ENCODE results near the gene ZNF625. TPM values are rescaled to one million over a fixed set of nuclear protein-coding genes. Genes with fewer than 3 reads are reported as not detected.

Gene ZNF625
- total RNA-seq, 1 donor from 2014 or later: 24.4 TPM

Other genes with a start within 250 kb of the ZNF625 start
- 13.4 to 15.0 TPM (median 14.2 TPM) in 3 replicates for gene ZNF700, start 231.6 kb downstream of the ZNF625 start, total RNA-seq
- 5.9 to 7.2 TPM (median 7.1 TPM) in 3 replicates for gene ZNF763, start 191.7 kb downstream of the ZNF625 start, total RNA-seq
- gene ZNF433, start 121.1 kb downstream of the ZNF625 start, total RNA-seq: 16.5 to 20.6 TPM (median 16.5 TPM) in 3 replicates
- gene ZNF878, start 103.8 kb downstream of the ZNF625 start, total RNA-seq: 0.22 to 0.68 TPM (median 0.40 TPM) in 3 replicates
- gene ZNF844, start 92.0 kb downstream of the ZNF625 start, total RNA-seq: 13.5 to 15.1 TPM (median 13.5 TPM) in 3 replicates
- 8.7 to 11.1 TPM (median 10.6 TPM) in 3 replicates for gene ZNF20, start 16.4 kb downstream of the ZNF625 start, total RNA-seq
- gene ZNF136, start 6.4 kb upstream of the ZNF625 start, total RNA-seq: 16.5 to 18.7 TPM (median 17.9 TPM) in 3 replicates
- 12.6 to 15.3 TPM (median 13.5 TPM) in 3 replicates for gene ZNF44, start 138.1 kb upstream of the ZNF625 start, total RNA-seq
- gene ZNF563, start 176.9 kb upstream of the ZNF625 start, total RNA-seq: 3.9 to 5.0 TPM (median 4.5 TPM) in 3 replicates
- 3.7 to 5.9 TPM (median 4.3 TPM) in 3 replicates for gene ZNF442, start 208.9 kb upstream of the ZNF625 start, total RNA-seq
- 3.2 to 4.2 TPM (median 3.5 TPM) in 3 replicates for gene ZNF799, start 244.5 kb upstream of the ZNF625 start, total RNA-seq

All from mesothelial cell of epicardium (in vitro differentiated cells).